SU-DHL-6 (cell line): ENCODE measurements around the gene FBXO42.

Experiments
- H2AFZ ChIP-seq: fragments of 200-600 bp; sonication (generic); 2 replicates; pipeline ENCODE4 v1.6.1; 2014; ENCODE audit warnings: low read depth, mild to moderate bottlenecking, moderate library complexity, mixed read lengths, antibody characterized with exemption, low read length; ENCODE audit not compliant: severe bottlenecking
- H3F3A ChIP-seq: fragments of 200-600 bp; shearing (Covaris generic); 2 replicates; pipeline ENCODE4 v1.6.0; 2016; ENCODE audit warnings: antibody characterized with exemption, mild to moderate bottlenecking; ENCODE audit not compliant: insufficient read depth
- H3K27ac ChIP-seq: fragments of 200-600 bp; sonication (generic); 2 replicates; pipeline ENCODE4 v1.5.1; 2016; ENCODE audit warnings: low read depth, mild to moderate bottlenecking, low read length, moderate library complexity, mixed read lengths
- H3K27me3 ChIP-seq: fragments of 200-600 bp; sonication (generic), shearing (Covaris generic); 2 replicates; pipeline ENCODE4 v1.6.0; 2014; ENCODE audit warnings: mild to moderate bottlenecking, low read length
- H3K36me3 ChIP-seq: fragments of 200-600 bp; sonication (generic); 2 replicates; pipeline ENCODE4 v1.6.1; 2014; ENCODE audit warnings: mild to moderate bottlenecking, low read length, mixed read lengths
- H3K4me2 ChIP-seq: fragments of 300-600, 200-600 bp; shearing (Covaris generic), sonication (generic); 2 replicates; pipeline ENCODE4 v1.6.0; 2014; ENCODE audit warnings: low read length, low read depth, mild to moderate bottlenecking; ENCODE audit not compliant: poor library complexity, severe bottlenecking
- H3K4me3 ChIP-seq: fragments of 200-600 bp; sonication (generic); 2 replicates; pipeline ENCODE4 v1.5.1; 2014; ENCODE audit warnings: antibody characterized with exemption, low read length, mild to moderate bottlenecking, mixed read lengths; ENCODE audit not compliant: insufficient read depth, poor library complexity, severe bottlenecking
- H3K79me2 ChIP-seq: fragments of 200-600 bp; sonication (generic); 2 replicates; pipeline ENCODE4 v1.6.1; 2014; ENCODE audit warnings: mild to moderate bottlenecking, low read length, moderate library complexity; ENCODE audit not compliant: insufficient read depth
- H3K9ac ChIP-seq: fragments of 200-600 bp; sonication (generic); 2 replicates; pipeline ENCODE4 v1.7.0; 2014; ENCODE audit warnings: mild to moderate bottlenecking, low read length
- H3K9me2 ChIP-seq: fragments of 200-600 bp; sonication (generic); replicated peaks from 2 replicates; pipeline ENCODE4 v1.6.1; 2014; ENCODE audit warnings: low read length; ENCODE audit not compliant: insufficient read depth
- H3K9me3 ChIP-seq: fragments of 200-600 bp; sonication (generic); 2 replicates; pipeline ENCODE4 v1.6.1; 2014; ENCODE audit warnings: low read length, mixed read lengths; ENCODE audit not compliant: insufficient read depth
- H4K20me1 ChIP-seq: fragments of 200-600 bp; sonication (generic); 2 replicates; pipeline ENCODE4 v1.6.1; 2014; ENCODE audit warnings: low read depth, mild to moderate bottlenecking, antibody characterized with exemption, low read length, moderate library complexity, mixed read lengths
- EZH2phosphoT487 ChIP-seq: fragments of 200-600 bp; sonication (generic), shearing (Covaris generic); conservative IDR thresholded peaks from 2 replicates; pipeline ENCODE4 v1.6.1; 2018; ENCODE audit warnings: mild to moderate bottlenecking, antibody characterized with exemption, low read length, moderate library complexity, mixed read lengths
- TF ChIP-seq, protein P1 (sequence below): fragments of 200-600 bp; sonication (generic); IDR thresholded peaks from one replicate; pipeline ENCODE4 v1.5.1; 2017; ENCODE audit warnings: antibody characterized with exemption, mild to moderate bottlenecking, low read length, moderate library complexity; ENCODE audit not compliant: insufficient read depth, poor library complexity, severe bottlenecking

FBXO42 gene

DNA sequence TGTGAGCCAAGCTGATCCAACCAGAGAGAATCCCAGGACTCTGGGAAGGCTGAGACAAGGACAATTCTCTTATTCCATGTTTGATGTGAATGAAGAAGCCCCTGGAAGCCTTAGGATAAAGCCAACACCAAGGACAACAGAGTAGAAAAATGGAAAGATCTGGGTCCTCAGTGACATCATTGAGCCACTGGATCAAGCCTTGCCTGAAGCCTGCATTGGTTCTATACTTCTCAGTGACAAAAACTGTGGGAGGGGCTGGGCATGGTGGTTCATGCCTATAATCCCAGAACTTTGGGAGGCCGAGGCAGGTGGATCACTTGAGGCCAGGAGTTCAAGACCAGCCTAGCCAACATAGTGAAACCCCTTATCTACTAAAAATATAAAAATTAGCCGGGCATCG is 155.4 kb downstream of the FBXO42 start:
- no peak for TF ChIP-seq EZH2phosphoT487
- TF ChIP-seq, protein P1, sequence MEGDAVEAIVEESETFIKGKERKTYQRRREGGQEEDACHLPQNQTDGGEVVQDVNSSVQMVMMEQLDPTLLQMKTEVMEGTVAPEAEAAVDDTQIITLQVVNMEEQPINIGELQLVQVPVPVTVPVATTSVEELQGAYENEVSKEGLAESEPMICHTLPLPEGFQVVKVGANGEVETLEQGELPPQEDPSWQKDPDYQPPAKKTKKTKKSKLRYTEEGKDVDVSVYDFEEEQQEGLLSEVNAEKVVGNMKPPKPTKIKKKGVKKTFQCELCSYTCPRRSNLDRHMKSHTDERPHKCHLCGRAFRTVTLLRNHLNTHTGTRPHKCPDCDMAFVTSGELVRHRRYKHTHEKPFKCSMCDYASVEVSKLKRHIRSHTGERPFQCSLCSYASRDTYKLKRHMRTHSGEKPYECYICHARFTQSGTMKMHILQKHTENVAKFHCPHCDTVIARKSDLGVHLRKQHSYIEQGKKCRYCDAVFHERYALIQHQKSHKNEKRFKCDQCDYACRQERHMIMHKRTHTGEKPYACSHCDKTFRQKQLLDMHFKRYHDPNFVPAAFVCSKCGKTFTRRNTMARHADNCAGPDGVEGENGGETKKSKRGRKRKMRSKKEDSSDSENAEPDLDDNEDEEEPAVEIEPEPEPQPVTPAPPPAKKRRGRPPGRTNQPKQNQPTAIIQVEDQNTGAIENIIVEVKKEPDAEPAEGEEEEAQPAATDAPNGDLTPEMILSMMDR: no peak
- Histone ChIP-seq H3F3A (no peaks in the 10 kb centered on the region), H3K79me2 (no peaks in the 10 kb centered on the region)

More for the DNA sequence above, 155.4 kb downstream of the FBXO42 start:
- Histone ChIP-seq H3K4me3 (no peak overlapping the region), H3K9me2 (no peaks in the 10 kb centered on the region), H3K9ac (no peak overlapping the region), H4K20me1 (no peaks in the 10 kb centered on the region), H3K27me3 (no peaks in the 10 kb centered on the region), H3K4me2 (no peak overlapping the region), H2AFZ (no peak overlapping the region), H3K9me3 (no peaks in the 10 kb centered on the region), H3K36me3 (no peaks in the 10 kb centered on the region), H3K27ac (no peak overlapping the region)
